NCI-H2171 treated with DMSO at 0.1 percent for 48 hours (cell line): ENCODE data around the gene RBCK1.
"Not testable (repeated sequence)": the region's sequence is repeated elsewhere in the genome, so short reads cannot be mapped to it uniquely, and the experiment has no call there.

Experiments used
- DNase-seq: peaks from one replicate; lab custom pipeline; 2025; lab: John Stamatoyannopoulos, UW

The RBCK1 gene

GRCh38 chr20:472889-473292, 64.8 kb downstream of the RBCK1 start:
- no peak for DNase-seq

- DNase-seq: no peak
These were observed 66.5 kb downstream of the RBCK1 start for GRCh38 chr20:474581-474980.

GRCh38 chr20:475463-476357, 67.6 kb downstream of the RBCK1 start:
- no peak for DNase-seq

GRCh38 chr20:476561-477249, 68.6 kb downstream of the RBCK1 start:
- DNase-seq: not testable (repeated sequence)

- DNase-seq: peak; percentile 19
These were observed 70.2 kb downstream of the RBCK1 start for GRCh38 chr20:478010-478948.

GRCh38 chr20:478949-479429, 70.9 kb downstream of the RBCK1 start:
- DNase-seq: peak; percentile 68

GRCh38 chr20:479487-479886, 71.4 kb downstream of the RBCK1 start:
- no peak for DNase-seq

GRCh38 chr20:480044-480443, 71.9 kb downstream of the RBCK1 start:
- no peak for DNase-seq

- DNase-seq: no peak
These were observed 73.1 kb downstream of the RBCK1 start for GRCh38 chr20:481167-481566.
